NOMO-1 treated with dmso at 0.1 percent for 144 hours (cell line): Measurements from ENCODE around the gene ZFHX3.

Source experiments
- DNase-seq: peaks from one replicate; lab custom pipeline; 2025; ENCODE audit not compliant: unreplicated experiment; lab: John Stamatoyannopoulos, UW

ZFHX3 gene

DNA sequence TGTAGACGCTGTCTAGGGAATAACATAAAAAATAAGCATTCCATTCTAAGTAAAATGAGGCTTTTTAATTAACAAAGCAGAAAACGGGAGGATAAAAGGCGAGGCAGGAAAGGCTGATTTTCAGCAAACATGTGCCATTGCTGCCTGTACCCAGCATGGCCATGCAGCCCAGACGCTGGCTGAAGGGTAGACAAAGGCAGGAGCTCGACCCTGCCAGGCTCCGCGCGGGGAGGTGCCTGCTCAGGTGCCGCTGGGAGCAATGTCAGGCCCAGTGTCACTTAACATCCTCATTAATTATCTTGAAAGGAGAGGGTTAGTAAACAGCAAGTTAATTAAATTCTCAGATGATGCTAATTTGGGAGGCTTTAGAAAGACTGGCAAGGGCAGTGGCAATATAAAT is 136.0 kb downstream of the ZFHX3 start:
- DNase-seq, result no peak

DNA sequence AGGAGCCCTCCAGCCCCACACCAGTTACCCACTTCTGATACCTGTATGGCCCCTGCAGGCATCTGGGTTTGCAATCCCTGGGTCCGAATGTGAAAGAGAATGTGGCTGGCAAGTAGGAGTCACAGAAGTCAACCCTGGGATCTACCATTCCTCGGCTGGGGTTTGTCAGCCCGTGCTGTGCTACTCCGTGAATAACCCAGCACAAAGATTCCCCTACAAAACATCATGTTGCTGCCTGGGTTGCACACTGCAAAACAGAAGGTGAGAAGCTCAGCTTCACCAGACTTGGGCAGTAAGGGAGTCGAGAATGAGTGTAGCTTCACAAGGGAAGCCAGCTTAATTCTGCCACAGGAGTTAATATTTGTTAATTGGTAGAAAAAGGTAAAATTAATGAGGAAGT is 137.1 kb downstream of the ZFHX3 start:
- DNase-seq, result no peak

DNA sequence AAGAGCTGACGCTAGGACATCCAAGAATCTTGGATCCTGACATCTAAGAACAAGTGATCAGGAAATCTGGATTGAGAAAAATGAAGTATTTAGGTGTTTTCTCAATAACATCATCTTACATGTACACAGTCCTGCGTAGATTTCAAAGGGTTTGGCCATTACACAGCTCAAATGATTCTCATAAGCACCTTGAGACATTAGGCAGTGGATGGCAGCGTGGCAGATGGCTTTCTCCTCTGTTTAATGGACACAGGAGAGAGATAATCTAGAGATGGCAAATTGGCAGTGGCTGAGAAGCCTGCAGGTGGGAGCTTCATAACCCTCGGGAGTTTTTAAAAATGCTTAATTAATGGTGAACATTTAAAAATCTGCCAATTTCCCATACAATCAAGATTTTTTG is 137.5 kb downstream of the ZFHX3 start:
- no peak for DNase-seq

DNA sequence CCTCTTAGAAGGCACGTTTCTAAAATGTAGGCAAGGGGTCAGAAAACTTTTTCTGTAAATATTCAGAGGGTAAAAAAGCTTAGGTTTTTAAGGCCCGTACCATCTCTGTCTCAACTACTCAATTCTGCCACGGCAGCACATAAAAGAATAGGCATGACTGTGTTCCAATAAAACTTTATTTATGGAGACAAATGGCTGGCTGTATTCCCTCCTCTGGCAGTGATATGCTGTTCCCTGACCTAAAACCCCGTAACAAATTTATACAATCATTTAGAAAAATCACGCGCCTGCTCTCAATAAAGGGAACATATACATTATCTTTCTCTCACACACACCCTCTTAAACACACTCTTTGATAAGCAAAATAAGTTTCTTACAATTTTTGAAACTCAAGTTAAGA is 138.7 kb downstream of the ZFHX3 start:
- DNase-seq, result no peak

DNA sequence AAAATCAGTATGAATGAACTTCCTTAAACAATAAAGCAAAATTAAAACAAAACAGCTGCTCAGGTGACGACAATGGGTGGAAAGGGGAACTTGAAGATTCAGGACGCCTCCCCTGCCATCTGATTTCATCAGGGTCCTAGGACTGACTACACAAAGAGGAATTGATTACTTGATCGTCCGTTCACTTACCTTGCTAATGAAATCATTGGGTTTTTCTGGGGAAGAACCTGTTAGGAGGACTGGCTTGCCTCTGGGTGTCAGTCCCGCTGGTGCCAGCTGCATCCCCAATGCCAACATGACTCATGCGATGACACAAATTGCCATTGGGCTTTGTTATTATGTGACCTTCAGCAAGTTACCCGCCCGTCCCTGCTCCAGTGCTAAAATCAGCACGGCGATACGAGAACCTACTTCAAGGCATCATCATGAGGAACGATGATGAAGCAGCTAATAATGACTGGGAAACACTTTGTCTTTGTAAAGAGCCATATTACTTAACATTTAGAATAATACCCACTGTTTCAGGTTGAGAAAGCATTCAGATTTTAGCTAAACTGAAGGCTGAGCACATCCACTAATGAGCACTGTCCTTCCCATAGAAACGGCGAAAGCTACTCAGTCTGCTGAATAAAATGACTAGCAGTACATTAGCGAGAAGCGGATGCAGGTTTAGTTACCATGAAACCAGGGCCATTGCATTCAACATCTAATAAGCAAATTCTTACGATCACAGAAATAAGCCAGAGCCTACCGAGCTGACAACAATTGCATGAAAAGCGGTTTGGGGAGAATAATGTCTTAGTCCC is 139.4 kb downstream of the ZFHX3 start:
- peak; percentile 60 for DNase-seq

DNA sequence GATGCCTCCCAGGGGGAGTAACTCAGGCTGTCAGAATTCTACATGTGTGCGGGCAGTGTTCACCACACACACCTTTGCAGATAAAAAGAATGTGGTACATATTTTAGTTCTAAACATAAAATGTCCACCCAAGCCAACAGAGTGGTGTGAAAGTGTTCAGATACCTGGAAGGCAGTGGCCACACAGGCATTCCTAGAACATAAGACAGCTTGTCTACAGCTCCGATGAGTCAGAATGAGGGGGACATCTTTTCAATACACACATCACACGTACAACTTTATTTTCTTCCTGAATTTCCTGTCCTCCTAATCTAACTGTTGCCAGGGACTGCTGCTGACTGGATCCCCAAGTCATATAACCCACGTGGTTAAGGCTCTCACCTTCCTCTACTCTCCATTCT is 142.3 kb downstream of the ZFHX3 start:
- DNase-seq, result no peak

DNA sequence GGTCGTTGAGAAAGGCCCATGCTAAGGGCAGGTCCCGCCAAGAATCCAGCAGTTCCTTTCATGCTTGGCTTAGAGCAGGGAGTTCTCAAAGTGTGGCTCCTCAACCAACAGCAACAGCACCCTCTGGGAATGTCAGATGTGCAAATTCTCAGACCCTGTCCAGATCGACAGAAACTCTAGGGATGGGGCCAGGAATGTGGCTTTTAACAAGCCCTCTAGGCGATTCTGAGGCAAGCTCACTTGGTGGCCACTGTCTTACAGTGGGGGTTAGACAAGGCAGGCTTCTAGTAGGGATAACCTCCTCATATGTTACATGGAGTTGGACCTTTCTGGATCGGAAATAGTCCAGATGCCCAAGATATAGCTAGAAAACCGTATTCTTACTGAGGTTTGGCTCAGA is 144.8 kb downstream of the ZFHX3 start:
- no peak for DNase-seq

DNA sequence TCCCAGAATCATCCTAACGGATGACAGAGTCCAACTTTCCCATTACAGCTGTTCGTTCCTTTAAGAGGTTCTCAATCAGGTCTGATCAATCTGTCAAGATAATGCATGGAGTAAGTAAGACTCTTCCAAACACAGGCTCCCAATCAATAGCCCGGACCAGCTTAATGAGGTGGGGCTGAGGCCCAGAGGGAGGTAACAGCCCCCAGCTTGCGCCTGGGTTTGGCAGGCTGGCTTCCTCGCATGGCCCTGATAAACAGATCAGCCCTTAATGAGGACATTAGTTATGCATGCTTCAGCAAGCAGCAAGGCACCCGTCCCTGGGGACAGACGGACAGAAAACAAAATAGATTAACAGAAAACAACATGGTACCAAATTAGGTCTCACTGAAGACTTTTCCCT is 145.7 kb downstream of the ZFHX3 start:
- DNase-seq, result no peak

DNA sequence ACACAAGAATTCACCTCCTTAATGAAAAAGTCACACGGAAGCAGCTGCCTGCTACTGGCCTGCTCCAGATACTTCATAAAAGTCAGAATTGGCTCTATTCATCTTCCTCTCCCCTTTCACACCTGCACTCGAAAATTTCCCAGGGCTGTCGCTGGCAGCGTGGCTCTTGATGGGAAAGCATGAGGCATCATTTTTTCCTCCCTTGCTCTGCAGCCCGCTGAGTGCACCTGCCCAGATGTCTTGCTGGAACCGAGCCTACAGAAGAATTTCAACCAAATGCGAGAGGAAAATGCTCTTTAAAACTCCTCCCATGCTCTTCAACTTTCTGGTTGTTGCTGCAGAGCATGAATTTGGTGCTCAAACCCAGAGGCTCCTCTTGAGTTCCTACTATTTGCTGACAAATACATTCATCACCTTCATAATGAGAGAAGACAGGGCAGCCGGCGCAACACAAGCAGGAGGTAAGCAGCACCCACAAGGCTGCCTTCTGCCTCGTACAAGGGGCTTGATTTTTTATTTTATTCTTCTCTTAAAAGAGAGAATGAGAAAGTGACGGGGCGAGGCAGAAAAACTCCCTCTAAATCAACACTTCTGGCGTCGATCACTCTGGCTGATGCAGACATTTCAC is 146.8 kb downstream of the ZFHX3 start:
- no peak for DNase-seq

DNA sequence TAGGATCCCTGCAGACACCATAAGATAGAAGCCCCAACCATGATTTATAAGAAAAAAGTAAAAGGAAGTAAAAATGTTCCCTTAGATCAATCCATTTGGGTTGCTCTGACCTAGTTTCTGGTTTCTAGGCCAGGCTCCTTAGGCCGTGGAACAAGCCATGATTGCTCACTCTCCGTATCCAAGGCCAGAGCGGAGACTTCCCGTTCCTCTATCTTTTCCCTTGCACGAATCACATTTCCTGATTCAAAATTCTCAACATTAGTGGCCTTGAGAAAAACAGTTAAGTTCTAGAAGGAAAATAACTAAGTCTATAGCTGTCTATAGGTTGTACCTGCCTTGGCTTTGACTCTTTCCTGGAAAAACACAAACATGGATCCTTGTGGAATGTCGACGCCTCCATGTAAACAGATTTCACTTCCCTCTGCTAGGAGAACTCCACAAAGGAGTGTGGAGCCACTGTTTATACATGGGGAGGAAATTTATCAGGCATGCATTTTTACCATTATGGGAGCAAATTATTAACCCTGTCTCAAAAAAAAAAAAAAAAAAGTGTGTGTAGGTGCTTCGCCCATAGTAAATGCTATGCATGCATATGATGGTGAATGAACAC is 149.6 kb downstream of the ZFHX3 start:
- DNase-seq, result no peak

DNA sequence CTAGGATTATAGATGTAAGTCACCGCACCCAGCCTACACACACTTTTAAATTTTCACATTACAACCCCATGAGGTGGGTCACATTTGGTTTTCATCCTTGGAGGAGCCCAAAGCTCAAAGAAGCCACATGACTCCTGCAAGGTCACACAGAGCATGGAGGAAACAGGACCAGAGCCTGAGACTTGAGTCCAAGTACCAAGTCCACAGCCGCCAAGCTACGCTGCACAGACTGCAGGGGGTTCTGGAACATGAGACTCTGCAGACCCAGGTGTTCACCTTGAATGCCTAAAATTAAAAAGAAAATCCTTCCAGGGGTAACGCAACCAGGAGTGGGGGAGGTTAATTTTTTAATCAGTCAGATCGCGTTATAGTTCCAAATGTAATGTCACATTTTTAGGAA is 150.2 kb downstream of the ZFHX3 start:
- DNase-seq, result no peak

DNA sequence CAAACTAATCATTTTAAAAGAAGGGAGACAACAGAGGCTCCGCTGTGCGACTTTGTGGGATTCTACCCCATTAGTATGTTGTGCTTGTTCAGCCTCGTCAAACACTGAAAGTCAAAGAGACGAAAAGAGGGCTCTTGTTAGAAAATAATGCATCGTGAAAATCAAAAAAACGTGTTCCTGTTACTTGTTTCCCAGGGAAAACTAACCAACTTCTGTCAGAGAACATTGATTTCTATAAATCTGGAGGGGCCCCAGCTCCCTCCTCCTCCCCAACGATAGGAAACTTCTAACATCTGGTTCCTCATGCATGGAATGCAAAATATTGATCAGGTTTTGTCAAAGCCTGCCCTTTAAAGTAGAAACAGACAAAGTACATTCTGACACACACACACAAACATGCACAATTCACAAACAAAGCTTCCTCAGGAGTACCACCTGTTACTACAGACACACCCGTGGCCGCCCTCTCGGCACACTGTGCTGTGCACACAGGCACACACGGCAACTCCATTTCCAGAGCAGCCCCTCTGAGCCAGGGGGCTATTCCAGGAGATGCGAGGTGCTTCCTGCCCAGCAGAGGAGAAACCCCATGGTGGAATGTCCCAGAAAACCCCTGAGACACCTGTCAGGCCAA is 151.3 kb downstream of the ZFHX3 start:
- DNase-seq, result no peak

DNA sequence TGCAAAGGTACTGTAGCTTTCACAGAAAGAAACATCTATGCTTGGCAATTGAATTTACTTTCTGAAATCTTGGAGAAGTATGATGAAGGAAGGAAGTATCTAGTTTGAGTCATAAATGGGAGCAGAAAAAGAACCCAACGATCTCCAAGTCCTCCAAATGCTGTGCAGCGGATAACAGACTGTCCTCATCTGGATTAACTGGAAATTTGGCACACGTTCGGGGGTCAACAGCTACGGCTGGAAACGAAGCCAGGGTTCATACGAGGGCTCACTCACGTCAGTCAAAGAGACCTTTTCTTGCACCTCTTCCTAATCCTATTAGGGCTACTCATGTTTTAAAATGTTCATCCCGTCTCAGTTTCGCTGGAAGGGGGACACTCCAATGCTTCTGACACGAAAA is 152.0 kb downstream of the ZFHX3 start:
- no peak for DNase-seq

DNA sequence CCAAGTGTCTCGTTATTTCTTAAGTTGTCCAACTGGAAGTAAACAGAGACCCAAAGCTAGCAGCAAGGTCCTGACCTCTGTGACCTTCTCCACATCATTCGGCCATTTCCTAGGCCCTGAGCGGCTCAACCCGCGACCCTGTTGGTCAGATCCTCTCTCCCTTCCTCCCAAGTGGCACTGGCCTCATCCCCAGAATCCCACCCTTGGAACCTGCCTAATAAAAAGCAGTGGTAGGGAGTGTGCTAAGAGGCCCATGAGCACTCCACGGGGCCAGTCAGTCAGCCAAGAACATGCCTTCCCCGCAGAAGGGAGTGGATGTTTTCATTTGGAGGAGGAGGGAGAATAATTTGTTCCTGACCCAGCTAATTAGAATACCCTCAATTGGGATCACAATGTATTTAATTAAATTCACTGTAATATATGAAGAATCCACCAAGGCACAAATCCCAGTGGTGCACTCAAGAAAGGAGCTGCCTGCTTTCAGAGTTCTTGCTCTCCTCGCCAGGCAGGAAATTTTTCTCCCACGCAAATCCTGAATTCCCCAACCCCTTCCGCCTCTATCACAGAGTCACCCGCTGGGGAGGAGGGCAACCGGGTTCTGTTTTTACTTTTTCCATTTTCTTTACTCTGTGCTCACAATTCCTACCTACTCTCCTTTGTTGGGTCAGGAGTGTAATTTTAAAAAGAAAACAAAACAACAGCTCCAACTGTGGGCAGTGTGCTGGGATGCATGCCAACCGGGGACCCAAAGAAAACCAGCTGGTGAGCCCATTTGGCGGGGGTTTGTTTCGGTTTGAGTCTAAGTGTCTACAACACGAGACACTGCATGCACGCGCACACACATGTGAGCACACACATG is 153.4 kb downstream of the ZFHX3 start:
- DNase-seq, result no peak

DNA sequence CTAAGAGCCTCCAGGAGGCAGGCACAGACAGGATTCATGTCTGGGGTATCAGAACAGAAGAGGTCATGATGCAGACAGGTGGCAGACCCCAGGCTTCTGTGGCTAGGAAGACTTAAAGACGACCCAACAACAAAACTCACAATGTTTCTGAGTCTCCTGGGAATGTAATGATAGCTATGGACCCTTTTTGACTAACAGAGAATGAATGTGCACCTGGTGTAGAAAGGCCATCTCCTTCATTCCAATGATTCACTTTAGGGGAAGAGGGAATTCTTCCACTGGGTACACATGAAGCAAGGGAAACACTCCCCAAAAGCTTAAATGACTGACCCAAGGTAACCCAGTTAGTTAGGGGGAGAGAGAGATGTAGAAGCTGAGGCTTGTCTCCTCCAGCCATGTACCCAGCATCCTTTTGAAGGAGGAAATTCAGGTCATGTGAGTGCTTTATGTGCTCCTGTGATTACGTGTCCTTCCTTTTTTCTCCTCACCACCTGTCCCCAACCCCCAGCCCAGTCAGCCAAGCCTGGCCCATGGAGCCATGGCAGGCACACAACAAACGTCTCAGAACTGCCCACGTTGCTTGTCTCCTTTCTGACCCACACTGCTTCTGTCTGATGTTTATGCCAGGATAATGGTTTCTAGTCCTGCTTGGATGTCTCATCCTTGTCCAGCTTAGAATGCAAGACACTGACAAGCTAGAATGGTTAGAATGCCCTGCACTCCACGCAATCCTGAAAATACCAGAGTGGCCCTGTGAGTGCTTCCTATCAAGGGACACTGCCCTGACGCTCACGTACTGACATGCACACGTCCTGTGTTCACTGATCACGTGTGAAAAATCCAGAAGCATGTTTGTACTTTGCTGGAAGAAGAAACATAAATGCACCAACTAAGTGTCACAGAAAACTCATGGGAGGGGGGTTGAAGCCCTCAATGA is 156.4 kb downstream of the ZFHX3 start:
- no peak for DNase-seq

DNA sequence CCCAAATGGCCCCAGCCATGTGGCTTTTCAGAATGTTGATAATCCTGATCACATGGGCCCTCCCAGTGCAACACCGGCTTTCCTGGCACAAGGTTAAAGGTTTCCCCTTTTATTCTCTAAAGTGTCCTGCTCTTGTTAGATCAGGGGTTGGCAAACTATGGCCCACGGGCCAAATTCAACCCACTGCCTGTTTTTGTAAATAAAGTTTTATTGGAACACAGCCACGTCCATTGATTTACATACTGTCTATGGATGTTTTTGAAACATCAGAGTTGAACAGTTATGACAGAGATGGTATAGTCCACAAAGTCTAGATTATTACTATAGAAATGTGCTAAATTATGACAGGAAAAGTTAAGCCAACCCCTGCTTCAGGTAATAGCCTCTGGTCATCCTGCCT is 157.3 kb downstream of the ZFHX3 start:
- no peak for DNase-seq

DNA sequence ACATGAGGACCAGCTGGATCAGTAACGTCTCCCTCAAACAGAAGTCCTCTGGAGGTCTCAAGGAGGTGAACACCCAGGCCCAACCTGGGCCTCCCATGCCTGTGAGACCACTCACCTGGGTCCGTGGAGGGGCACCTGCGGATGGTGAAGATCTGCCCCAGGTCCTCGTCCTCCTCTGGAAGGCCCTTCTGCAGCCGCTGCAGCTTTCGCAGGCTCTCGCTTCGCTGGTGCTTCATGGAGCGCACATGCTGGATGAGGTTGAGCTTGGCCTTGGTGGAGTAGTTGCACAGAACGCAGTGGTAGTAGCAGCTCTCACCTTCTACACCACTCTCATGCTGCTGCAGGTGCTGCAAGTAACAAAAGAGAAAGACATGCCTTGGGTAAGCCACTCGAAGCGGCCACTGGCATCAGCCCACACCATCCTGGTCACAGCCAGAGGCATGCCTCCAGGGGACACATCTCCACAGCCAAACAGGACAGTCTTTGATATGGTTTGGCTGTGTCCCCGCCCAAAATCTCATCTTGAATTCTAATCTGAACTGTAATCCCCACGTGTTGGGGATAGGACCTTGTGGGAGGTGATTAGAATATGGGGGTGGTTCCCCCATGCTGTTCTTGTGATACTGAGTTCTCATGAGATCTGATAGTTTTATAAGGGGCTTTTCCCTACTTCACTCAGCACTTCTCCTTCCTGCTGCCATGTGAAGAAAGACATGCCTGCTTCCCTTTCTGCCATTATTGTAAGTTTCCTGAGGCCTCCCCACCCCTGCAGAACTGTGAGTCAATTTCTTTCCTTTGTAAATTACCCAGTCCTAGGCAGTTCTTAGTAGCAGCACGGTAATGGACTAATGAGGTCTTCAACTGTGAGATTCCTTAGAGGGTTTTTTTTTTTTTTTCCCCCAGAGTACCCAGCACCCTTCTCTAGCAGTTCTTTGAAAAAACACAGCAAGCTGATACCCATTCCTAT is 158.0 kb downstream of the ZFHX3 start:
- no peak for DNase-seq

DNA sequence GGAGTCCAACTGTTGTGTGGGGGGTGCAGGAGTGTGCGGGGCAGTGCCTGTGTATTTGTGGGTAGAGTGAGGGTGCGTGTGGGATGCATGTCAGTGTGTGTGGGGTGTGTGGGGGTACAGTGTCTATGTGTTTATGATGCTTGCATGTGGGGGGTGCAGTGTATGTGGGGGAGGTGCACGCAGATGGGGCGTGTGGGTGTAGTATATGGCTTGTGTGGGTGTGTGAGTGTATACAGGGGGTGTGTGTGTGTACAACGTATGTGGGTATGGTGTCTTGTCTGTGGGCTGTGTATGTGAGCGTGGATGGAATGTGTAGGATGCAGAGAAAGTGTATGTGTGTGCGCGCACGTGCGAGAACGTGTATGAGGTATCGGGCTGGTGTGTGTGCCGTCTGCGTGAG is 160.4 kb downstream of the ZFHX3 start:
- DNase-seq, result no peak
